ENCODE data around the gene SAE1. TPM values are rescaled to one million over a fixed set of nuclear protein-coding genes. Genes with fewer than 3 reads are reported as not detected.

SAE1 gene
- total and polyA plus RNA-seq, 11 donors = 15.7 to 84.1 (median 49.7) TPM

DNA sequence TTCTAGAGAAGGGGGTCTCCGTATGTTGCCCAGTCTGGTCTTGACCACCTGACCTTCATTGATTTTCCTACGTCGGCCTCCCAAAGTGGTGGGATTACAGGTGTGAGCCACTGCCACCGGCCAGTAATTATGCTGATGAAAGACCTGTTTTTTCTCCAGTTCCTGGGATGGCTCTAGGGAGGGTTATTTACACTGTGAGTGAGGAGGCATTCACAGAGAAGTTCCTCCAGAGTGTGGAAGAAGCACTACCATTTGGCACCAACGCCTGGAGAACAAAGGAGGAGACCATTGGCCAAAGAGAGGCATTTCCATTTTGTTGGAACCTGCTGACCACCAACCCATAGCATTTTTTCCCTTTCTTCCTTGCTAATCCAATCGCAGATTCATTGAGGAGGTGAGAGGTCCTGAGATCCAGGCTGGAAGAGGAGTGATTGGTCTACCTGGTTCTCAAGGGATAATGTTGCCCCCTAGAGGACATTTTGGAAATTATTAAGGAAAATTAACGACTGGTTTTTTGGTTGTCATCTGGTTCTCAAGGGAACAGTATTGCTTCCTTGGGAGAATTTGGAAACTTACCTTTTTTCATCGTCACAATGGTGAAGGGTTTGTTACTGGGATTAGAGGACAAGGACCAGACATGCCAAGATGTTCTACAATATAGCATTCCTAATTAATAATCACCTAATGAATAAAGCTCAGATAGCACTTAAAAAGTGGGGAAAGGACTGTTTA, 5.5 kb upstream of the SAE1 start:
- Histone ChIP-seq H3K27me3 (no peaks in the 10 kb centered on the region), H3K4me1 (peaks cover 0 to 5% (median 0%) of the 10 kb centered on the region in 12 donors), H3K27ac (no peak overlapping the region), H3K9me3 (no peaks in the 10 kb centered on the region), H3K4me3 (no peak overlapping the region), H3K36me3 (no peaks in the 10 kb centered on the region)
- TF ChIP-seq POLR2A (IDR thresholded peaks at IDR 0.05) = no peak
- TF ChIP-seq, protein P1, sequence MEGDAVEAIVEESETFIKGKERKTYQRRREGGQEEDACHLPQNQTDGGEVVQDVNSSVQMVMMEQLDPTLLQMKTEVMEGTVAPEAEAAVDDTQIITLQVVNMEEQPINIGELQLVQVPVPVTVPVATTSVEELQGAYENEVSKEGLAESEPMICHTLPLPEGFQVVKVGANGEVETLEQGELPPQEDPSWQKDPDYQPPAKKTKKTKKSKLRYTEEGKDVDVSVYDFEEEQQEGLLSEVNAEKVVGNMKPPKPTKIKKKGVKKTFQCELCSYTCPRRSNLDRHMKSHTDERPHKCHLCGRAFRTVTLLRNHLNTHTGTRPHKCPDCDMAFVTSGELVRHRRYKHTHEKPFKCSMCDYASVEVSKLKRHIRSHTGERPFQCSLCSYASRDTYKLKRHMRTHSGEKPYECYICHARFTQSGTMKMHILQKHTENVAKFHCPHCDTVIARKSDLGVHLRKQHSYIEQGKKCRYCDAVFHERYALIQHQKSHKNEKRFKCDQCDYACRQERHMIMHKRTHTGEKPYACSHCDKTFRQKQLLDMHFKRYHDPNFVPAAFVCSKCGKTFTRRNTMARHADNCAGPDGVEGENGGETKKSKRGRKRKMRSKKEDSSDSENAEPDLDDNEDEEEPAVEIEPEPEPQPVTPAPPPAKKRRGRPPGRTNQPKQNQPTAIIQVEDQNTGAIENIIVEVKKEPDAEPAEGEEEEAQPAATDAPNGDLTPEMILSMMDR (IDR thresholded peaks at IDR 0.05) = peak; percentile 58 to 84 (median 73)
- ATAC-seq = peak; percentile 44 to 85 (median 78)
- intact Hi-C loops (cut with DNase I) = loop anchor here (1.0 to 10.0 kb wide), 12 partner anchors 46 to 270 kb away; partner anchors contain the start of gene AP2S1 (in 1 of the 10)
- no peak for DNase-seq
- 38 to 42% (median 39%) methylated on average over 8 of the region's 8 CpGs for WGBS, 4 donors

DNA sequence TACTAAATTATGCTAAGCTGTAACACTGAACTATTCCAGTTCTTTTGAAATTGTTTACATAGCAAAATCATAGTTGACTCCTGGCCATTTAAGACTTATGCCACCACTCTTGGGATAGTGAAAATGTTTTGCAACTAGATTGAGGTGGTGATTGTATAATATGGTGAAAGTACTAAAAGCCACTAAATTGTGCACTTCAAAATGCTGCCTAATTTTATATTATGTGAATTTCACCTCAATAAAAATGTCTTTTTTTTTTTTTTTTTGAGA, 5.0 kb upstream of the SAE1 start:
- no peaks in the 10 kb centered on the region for H3K27me3 ChIP-seq
- H3K4me1 ChIP-seq = peaks cover 0 to 10% (median 0%) of the 10 kb centered on the region in 12 donors
- no peaks in the 10 kb centered on the region for H3K36me3 ChIP-seq
- intact Hi-C loops (cut with DNase I) = loop anchor here (1.0 to 10.0 kb wide), 12 partner anchors 46 to 271 kb away; partner anchors contain the start of gene AP2S1 (in 1 of the 10)
- no peak for TF ChIP-seq POLR2A (IDR thresholded peaks at IDR 0.05)
- TF ChIP-seq, protein P1 (IDR thresholded peaks at IDR 0.05) = no peak
- ATAC-seq (no peak), DNase-seq (no peak)
- no peak overlapping the region for H3K4me3 ChIP-seq
- H3K9me3 ChIP-seq = no peaks in the 10 kb centered on the region
- H3K27ac ChIP-seq = no peak overlapping the region

DNA sequence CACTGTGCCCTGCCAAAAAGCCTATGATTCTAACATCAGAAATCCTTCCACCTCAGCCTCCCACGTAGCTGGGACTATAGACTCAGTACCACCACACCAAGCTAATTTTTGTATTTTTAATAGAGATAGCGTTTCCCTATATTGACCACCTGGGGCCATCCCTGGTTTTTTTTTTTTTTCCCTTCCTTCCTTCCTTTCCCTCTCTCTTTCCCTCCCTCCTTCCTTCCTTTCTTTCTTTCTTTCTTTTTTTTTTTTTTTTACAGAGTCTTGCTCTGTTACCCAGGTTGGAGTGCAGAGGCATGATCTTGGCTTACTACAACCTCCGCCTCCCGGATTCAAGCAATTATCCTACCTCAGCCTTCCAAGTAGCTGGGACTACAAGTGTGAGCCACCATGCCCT, 1.1 kb upstream of the SAE1 start:
- intact Hi-C loops (cut with DNase I) = loop anchor here in 5 of 10 donors (2.0 to 10.0 kb wide), 5 partner anchors 57 to 275 kb away; partner anchors contain the start of gene AP2S1 (in 1 of the 5)
- no peak overlapping the region for H3K4me3 ChIP-seq
- H3K4me1 ChIP-seq = peaks cover 0 to 40% (median 16%) of the 10 kb centered on the region in 12 donors
- no peaks in the 10 kb centered on the region for H3K9me3 ChIP-seq
- ATAC-seq (no peak), DNase-seq (no peak)
- H3K27ac ChIP-seq = no peak overlapping the region
- no peaks in the 10 kb centered on the region for H3K27me3 ChIP-seq
- peaks cover 0 to 13% (median 0%) of the 10 kb centered on the region in 9 donors for H3K36me3 ChIP-seq
- 89 to 96% (median 94%) methylated on average over 4 of the region's 4 CpGs for WGBS, 4 donors
- no peak for TF ChIP-seq POLR2A (IDR thresholded peaks at IDR 0.05)
- TF ChIP-seq, protein P1 (IDR thresholded peaks at IDR 0.05) = no peak

DNA sequence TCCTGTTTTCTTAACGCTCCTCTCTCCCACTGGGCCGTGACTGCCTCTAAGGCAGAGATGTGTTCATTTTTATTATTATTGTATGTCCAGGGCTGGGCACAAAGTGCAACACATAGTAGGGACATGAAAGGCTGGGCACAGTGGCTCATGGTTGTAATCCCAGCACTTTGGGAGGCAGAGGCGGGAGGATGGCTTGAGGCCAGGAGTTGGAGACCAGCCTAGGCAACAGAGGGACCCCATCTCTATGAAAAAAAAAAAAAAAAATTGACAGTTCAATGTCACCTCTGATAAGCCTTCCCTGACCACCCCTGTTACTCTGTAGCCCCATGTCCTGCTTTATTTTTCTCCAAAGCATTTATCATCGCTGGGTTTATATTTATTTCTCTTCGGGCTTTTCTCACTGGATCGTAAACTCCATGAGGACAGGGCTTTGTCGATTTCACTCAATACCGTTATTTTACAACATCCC, 481 bp upstream of the SAE1 start:
- H3K27me3 ChIP-seq = no peaks in the 10 kb centered on the region
- peak overlapping the region in 9 of 12 donors; percentile 68 to 86 (median 77) for H3K4me3 ChIP-seq
- H3K9me3 ChIP-seq = no peaks in the 10 kb centered on the region
- H3K36me3 ChIP-seq = peaks cover 0 to 13% (median 0%) of the 10 kb centered on the region in 9 donors
- peaks cover 0 to 42% (median 19%) of the 10 kb centered on the region in 12 donors for H3K4me1 ChIP-seq
- no peak for TF ChIP-seq POLR2A (IDR thresholded peaks at IDR 0.05)
- TF ChIP-seq, protein P1 (IDR thresholded peaks at IDR 0.05) = no peak
- intact Hi-C loops (cut with DNase I) = loop anchor here in 1 of 10 donors (2.0 kb wide), 1 partner anchor 17 kb away; the partner anchor contains the start of gene ZC3H4
- 71 to 74% (median 72%) methylated on average over 8 of the region's 8 CpGs for WGBS, 4 donors
- peak overlapping the region in 8 of 12 donors; percentile 46 to 93 (median 89) for H3K27ac ChIP-seq
- no peak for ATAC-seq
- no peak for DNase-seq

Data from heart left ventricle (tissue), 16 donors.